ENCODE results near the gene ADAMTS15.
A peak's percentile ranks its signal among the peaks of the same experiment; 100 is the strongest.

Gene ADAMTS15

DNA sequence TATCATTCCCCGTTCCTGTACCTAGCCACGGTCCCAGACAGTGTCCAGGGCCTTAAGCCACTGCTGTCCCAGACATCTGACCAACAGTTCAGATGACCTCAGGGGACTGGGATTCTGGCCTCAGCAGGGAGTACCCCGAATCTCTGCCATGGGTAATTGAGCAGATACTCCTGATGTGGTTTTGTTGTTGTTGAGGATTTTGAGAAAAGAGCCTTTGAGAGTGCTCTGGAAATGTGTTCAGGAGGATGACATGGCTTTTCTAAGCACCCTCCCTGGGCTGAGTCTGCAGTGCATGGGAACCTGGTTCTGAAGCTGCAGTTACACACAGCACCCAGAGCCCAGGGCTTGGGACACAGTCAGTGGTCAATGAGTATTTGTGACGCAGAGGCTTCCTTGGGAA is 30.4 kb downstream of the ADAMTS15 start:
- peak; percentile 39 for DNase-seq (ENCODE audit: low spot score)

DNA sequence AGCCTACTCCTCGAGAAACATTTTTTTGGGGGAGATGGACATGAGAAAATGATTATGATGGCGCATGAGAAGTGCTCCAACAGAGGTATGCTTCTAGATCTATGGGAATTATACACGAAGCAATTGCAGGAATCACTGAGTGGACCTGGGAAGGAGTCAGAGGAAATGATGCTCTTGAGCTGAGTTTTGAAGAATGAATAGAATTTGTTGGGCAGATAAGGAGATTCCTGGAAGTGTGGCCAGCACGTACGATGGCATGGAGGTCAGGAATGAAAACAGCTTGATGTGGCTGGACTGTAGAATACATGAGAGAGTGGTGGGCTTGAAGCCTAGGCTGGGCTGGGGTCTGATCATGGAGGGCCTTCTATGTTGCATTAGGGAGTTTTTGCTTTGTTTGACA is 31.7 kb downstream of the ADAMTS15 start:
- DNase-seq (ENCODE audit: low spot score): no peak

DNA sequence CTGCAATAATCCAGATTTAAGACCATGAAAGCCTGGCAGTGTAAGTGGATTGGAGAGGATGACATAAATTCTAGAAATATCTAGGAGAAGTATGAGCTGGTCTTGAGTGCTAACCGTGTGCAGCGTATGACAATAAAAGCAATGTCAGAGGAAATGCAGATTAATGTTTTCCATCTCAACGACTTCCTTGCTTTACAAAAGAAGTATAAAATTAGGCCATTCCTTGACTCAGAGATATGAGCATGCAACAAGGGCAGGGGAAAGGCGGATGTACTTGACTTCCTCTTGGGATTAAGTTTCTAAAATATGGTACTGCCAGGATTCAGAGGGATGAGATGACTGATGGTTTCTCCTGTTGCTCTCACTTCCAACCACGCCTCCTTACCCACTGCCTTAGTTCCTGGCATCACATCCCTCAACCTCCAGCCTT is 32.3 kb downstream of the ADAMTS15 start:
- DNase-seq (ENCODE audit: low spot score): no peak

DNA sequence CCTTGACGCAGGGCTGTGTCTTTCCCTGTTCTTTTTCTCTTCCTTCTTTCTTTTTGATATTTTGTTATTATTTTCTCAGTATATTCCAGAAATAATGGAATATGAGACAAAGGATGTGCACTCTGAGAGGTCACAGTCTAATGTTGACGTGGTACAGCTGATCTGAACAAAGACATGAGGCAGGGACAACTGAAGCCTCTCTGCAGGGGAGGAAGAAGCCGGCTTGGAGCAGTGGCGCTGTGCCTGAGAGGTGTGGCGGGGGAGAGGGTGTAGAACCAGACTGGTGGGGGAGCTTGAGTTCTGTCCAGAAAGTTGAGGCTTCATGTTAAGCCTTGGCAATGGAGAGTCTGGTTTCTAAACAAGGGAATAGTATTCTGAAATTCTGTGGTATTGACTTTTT is 34.7 kb downstream of the ADAMTS15 start:
- DNase-seq (ENCODE audit: low spot score): no peak

DNA sequence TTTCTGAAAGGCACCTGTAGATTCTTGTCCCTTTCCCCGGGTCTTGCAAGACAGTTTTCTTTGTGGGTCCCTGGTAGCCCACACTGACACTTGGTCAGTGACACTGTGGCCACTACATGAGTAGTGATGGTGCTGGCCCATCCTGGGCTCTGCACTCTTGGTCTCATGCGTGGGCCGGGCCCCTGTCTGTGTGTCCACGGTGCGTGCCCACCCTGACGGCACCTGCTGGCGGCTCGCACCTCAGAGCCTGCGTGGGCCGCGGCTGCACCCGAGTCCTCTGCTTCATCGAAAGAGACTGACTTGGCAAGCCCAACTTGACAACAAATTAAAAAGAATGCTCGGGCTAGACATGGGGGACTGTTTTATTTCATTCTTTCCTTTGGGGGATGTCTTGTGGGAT is 37.5 kb downstream of the ADAMTS15 start:
- DNase-seq (ENCODE audit: low spot score): no peak

DNA sequence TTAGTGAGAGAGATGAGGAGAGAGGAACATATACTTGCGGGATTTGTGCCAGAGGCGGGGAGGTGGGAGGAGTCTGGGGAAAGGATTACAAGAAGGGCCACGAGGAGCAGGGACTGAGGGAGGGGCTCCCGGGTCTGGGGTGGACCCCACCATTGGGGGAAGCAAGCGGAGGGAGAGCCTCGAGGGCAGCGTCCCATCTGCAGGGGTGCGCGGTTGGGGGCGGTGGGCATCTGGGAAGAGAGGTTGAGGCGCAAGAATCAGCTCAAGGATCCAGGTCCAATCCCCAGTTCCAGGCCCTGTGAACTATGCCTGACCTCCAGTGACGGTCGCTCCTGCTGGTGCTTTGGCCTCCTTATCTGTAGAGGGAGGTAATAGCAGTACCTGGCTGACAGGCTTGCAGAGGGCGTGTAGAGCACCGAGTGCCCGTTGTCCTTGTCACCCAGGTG is 38.0 kb downstream of the ADAMTS15 start:
- DNase-seq (ENCODE audit: low spot score): no peak

DNA sequence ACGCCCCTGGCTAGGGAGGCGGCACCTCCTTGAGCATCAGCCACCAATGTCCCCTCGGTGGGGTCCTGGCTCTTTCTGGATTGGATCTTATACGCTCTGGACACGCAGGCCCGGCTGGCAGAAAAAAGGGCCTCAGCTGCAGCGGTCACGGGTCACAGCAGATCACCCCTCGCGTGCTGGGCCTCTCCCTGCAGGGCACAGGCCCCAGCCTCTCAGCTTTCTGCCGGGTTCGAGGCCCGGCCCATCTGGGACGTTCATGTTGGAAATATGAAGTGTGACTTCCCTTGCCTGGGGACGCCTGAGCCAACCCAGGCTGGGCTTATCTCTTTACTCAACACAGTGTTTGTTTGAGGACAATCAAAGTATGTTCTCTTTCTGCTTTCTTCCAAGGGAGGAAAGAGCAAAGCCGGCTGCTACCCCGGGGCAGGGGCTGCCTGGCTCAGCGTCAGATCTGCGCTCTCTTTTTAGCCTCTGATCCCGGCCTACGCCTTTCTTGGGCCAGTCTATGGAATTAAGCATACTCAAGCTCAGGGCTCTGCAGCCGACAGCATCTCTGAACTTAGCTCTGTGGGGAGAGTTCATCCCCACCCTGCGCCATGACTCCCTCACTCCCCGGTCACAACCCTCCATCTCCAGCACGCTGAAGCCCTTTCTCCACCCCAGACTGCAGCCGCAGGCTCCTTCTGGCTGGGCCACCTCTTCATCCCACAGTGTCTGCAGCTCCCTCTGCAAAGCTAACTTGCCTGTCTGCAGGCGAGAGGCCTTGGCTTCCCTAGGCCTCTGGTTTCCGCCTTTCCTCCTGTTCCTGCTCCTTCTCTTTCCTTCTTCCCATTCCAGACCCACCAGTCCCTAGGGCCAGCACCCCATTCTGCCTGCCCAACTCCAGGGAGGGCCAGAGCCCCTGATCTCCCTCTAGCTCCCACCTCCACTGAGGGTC is 38.8 kb downstream of the ADAMTS15 start:
- DNase-seq (ENCODE audit: low spot score): no peak

DNA sequence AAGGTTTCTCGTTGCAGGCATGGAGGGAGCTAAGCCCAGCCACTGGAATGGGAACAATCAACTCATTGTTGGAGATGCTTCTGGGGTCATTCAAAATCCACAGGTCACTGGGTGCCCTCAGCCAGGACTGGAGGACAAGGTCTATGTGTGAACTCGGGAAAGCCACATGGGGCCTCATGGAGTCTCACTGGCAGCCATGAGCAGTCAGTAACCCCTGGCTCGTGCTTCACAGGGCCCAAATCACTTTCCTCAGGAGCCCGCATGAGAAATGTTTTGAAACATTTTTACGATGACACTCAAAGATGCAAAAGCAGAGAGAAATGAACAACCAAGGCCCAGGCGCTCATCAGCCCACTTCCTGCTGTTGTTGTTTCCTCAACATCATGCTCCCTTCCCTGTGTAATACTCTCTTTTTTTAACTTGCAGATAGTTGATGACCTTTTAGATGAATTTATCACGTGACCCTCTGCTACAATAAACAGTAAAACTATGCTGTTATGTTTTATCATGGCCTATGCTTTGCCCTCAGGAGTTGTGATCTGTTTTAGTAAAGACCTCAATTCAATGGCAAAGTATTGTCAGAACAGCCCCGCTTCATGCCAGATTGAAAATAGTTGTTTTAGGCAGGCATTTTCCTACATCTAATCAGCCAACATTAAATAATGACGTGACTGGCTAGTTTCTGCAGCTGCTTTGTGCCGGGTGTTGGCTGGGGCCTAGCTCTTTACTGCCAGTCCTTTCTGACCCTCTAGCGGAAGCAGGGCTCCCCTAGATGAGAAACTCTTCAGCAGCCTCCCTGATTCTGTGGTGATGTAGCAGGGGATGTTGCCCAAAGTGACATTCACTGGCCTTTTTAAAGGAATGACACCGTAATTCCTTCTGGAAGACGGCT is 39.7 kb downstream of the ADAMTS15 start:
- DNase-seq (ENCODE audit: low spot score): no peak

DNA sequence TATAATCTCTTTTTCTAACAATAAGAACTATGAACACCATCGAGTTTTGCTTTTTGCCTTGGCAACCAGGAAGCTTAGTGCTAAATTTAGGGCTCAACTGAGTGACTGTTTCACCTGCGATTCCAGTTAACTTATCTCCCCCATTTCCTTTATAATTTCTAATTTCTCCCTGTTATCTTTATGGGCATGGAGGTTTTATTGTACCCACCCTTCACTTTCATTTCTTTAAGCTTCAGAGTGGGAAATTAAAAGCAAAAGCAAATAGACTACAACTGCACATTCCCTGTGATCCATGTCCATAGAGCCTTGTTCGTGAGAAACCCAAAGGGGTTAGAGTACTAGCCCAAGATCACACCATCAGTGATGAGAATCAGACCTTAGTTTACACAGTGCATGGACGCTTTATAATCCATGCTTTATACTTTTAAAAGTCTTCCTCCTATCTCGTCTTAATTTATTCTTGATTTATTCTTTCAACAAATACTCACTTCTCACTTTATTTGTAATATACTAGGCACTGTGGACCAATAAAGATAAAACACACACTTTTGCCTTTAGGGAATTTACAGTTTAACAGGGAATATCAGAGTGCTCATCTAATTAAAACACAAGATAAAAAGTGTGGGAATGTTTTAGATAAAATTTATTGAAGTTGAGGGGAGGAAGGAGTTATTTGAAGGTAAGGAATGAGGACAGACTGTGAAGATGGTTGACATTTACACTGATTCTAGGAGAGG is 40.6 kb downstream of the ADAMTS15 start:
- no peak for DNase-seq (ENCODE audit: low spot score)

DNA sequence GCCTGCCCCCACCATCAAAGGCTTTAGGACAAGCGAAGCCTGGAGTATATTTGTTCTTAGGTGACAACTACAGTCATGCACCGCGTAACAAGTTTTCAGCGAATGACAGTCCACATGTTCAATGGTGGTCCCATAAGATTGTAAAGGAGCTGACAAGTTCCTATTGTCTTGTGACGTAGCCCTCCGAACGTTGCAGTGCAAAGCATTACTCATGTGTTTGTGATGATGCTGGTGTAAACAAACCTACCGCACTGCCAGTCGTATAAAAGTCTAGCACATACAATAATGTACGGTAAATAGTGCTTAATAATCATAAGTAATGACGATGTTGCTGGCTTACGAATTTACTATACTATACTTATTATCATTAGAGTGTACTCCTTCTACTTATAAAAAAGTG is 41.3 kb downstream of the ADAMTS15 start:
- DNase-seq (ENCODE audit: low spot score): no peak

DNA sequence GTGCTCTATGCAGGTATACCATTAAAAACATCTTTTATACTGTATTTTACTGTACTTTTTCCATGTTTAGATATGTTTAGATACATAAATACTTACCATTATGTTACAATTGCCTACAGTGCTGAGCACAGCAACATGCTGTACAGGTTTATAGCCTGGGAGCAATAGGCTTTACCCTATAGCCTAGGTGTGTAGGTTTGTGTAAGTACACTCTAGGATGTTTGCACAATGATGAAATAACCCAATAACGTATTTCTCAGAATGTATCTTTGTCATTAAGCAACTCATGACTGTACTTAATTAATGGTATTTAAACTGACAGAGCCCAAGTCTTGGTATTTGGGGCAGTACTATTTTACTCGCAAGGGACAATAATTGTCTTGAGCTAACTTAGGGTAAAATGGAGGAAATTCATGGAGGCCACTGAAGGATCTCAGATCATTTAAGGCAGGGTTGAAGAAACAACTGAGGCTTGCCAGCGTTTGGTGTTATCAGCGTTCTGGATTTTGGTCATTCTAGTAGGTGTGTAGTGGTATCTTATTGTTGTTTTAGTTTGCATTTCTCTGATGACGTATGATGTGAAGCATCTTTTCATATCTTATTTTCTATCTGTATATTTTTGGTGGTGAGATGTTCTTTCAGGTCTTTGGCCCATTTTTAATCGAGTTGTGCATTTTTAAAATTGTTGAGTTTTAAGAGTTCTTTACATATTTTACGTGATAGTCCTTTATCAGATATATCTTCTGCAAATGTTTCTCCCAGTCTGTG is 42.4 kb downstream of the ADAMTS15 start:
- no peak for DNase-seq (ENCODE audit: low spot score)

DNA sequence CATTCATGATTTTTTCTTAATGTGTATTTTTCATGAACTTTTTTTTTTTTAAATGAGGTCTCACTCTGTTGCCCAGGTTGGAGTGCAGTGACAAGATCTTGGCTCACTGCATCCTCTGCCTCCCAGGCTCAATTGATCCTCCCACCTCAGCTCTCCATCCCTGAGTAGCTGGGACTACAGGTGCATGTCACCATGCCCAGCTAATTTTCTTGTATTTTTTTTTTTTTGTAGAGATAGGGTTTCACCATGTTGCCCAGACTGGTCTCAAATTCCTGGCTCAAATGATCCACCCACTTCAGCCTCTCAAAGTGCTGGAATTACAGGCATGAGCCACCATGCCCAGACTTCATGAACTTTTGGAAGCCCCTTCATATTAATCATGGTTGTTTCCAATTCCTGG is 49.7 kb downstream of the ADAMTS15 start:
- no peak for DNase-seq (ENCODE audit: low spot score)

DNA sequence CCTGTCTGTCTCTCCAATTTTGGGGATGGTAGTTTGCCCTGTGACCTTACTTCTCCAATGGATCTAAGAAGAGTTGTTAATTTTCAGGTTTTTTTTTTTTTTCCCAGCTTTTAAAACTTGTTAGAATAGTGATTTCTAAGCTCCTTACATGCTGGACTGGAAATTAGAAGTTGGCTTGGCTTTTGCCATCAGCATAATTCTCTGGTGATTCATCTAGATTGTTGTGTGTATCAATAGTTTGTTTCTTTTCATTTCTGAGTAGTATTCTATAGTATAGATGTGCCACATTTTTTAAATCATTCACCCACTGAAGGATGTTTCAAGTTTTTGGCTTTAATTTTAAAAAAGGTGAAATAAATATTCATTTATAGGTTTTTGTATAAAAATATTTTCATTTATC is 51.4 kb downstream of the ADAMTS15 start:
- DNase-seq (ENCODE audit: low spot score): no peak

DNA sequence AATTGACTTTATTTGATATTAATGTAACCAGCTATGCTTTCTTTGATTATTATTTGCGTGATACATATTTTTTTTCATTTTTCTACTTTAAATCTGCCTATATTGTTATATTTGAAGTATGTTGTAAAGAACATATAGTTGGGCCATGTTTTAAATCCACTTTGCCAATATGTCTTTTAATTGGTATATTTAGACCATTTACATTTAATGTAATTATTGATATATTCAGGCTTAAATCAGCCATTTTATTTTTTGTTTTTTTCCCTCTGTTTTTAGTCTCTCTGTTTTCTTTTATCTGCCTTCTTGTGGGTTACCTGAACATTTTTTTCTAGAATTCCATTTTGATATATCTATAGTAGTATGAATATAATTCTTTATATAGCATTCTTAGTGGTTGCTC is 55.9 kb downstream of the ADAMTS15 start:
- DNase-seq (ENCODE audit: low spot score): no peak

DNA sequence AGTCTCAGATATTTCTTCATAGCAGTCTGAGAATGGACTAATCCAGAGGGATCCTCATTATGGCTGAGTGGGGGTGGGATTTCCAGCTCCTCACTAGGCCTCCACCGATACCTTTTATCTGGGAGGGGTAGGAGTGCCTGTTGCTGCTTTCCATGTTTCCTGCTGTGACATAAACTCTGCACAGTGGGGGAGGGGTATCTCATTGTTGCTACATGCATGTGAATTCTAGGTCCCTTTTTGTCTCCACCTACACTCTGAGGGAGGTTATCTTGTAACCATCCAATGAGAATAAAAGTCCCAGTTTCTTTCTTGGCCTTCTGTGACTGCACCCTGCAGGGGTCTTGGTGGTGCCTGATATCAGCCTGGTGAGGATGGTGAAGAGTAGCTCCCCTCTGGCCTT is 60.5 kb downstream of the ADAMTS15 start:
- no peak for DNase-seq (ENCODE audit: low spot score)

DNA sequence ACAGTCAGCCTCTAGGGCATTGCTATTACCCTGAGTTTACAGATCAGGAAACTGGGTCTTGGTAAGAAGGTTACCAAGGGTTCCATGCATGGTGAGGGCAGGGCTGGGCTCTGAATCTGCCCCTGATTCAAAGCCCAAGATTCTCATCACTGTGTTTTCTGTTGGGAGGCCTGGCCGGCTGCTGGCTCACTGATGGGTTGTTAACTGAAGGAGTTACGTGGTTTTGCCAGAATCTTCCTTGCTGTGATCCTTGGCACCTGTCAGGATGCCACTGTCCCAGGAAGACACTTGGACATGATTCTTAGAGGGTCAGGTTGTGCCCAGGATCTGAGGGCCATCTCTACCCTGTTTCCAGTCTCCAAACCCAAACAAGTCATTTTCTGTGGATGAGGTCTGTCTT is 61.5 kb downstream of the ADAMTS15 start:
- DNase-seq (ENCODE audit: low spot score): no peak

DNA sequence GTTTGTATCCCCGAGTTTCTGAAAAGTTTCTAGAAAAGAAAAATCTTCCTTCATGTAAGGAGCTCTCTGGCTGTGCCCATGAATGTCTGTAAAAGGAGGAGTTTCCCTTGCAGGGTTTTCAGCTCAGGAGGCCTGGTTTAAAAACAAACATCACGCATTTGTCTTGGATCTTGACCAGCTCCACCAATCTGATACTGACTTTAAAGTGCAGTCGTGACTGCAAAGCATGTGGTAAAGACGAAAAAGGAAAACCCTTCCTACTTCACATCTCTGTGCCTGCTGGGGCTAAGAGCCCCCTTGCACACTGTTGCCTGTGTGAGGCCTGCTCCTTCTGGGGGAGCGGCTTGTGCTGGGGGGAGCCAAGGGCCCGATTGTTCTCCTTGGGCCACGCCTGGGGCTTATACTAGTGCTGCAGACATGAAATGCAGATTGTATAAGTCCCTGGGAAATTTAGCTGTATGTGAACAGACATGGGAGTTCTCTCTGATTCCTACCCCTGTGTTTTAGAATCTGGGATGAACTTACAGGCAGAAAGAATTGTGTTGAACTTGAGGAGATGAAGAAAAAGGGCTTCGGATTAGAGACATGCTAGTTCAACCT is 62.1 kb downstream of the ADAMTS15 start:
- DNase-seq (ENCODE audit: low spot score): no peak

DNA sequence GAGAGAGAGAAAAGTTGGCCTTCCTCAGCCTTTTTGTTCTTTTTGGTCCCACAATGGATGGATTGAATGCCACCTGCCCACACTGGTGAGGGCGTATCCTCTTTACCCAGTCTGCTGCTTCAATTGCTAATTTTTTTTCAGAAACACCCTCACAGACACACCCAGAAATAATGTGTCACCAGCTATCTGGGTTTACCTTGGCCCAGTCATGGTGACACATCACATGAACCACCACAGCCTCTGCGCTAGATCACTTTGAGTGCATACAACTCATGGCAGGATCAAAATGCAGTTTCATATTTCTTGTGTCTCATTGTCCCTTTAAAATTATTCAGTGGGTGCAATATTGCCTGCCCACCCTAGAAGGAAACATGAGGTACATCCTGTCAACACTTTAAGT is 63.3 kb downstream of the ADAMTS15 start:
- peak; percentile 10 for DNase-seq (ENCODE audit: low spot score)

DNA sequence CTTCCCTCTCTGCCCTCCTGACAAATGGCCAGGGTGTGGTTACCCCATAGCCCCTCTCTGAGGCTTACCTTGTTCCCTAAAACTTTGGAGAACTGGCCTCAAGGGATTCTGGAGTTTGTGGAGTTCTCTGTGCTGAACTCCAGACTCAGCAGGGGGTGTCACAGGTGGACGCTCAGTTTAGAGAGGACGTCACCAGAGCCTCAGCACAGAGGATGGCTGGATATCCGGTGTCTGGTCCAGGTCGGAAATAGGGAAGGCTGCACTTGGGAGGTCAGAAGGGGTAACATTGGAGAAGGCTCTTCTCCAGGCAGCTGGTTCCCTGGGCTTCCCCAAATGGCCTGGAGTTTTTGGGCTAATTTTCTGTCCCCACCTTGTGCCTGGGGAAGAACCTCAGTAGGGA is 64.2 kb downstream of the ADAMTS15 start:
- no peak for DNase-seq (ENCODE audit: low spot score)

DNA sequence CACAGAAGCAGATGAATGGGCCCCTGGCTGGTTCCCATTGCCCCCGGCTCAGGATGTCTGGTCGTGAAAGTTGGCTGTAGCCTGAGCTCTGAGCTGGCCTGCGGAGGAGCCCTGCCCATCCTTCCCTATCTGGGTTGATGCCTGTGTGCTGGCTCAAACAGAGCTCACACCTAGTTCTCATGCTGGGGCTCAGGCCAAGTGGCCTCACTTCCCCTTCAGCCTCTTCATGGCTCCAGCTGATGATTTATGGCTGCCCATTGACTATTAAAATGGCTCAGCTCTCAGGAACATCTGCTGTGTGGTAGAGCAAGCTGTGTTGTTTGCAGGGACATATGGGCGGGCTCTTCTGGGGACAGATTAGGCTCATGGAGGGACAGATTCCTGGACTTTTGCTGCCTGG is 64.7 kb downstream of the ADAMTS15 start:
- DNase-seq (ENCODE audit: low spot score): no peak

DNA sequence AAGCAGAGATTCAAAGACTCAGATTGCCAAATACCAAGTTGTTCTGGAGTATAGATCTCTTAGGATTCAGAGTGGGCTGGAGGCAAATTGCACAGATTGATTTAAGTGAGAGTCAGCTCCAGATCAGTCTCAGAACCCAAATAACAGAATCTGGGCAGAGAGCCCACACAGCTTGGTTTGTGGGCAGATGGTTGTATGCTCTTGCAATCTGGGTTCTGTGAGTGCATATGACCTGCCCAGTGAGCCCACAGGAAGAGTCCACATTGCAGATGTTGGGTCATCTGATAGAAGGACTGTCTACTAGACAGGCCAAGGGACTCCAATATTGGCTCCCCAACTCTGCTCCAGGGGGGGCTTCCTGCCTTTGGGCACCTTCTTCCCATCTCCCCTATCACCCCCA is 65.9 kb downstream of the ADAMTS15 start:
- DNase-seq (ENCODE audit: low spot score): no peak
